Endodermal cell (in vitro differentiated cells): ENCODE measurements around the gene AIPL1. TPM values are rescaled to one million over a fixed set of nuclear protein-coding genes. Genes with fewer than 3 reads are reported as not detected.

Source experiments
- DNase-seq: peaks from one replicate; pipeline ENCODE4 v3.0.0-alpha.2; 2017
- H3K27ac ChIP-seq: 2 replicates; pipeline ENCODE4 v1.5.1; 2013; ENCODE audit warnings: mild to moderate bottlenecking, low read depth, low read length, moderate library complexity
- H3K27me3 ChIP-seq: 2 replicates; pipeline ENCODE4 v1.6.1; 2013; ENCODE audit warnings: mild to moderate bottlenecking, low read length, moderate library complexity; ENCODE audit not compliant: insufficient read depth, control insufficient read depth, poor library complexity, severe bottlenecking
- H3K36me3 ChIP-seq: 2 replicates; pipeline ENCODE4 v1.7.0; 2013; ENCODE audit warnings: mild to moderate bottlenecking, low read length, moderate library complexity; ENCODE audit not compliant: control insufficient read depth, insufficient read depth
- H3K4me1 ChIP-seq: one replicate; pipeline ENCODE4 v1.7.0; 2013; ENCODE audit warnings: low read length; ENCODE audit not compliant: control insufficient read depth, insufficient read depth
- H3K4me3 ChIP-seq: 2 replicates; pipeline ENCODE4 v1.5.1; 2013; ENCODE audit warnings: mild to moderate bottlenecking, low read length, moderate library complexity
- H3K9ac ChIP-seq: 2 replicates; pipeline ENCODE4 v1.6.1; 2013; ENCODE audit warnings: mild to moderate bottlenecking, low read length, moderate library complexity; ENCODE audit not compliant: poor library complexity, severe bottlenecking; ENCODE audit errors: extremely low read depth
- H3K9me3 ChIP-seq: 2 replicates; pipeline ENCODE4 v1.6.1; 2013; ENCODE audit warnings: mild to moderate bottlenecking, low read length, moderate library complexity; ENCODE audit not compliant: control insufficient read depth
- H3K27ac Mint-ChIP-seq: 2 replicates; pipeline ENCODE4 v1.8.0; 2020; ENCODE audit warnings: mixed read lengths
- H3K27me3 Mint-ChIP-seq: 2 replicates; pipeline ENCODE4 v1.8.0; 2021; ENCODE audit warnings: mild to moderate bottlenecking, mixed read lengths; ENCODE audit not compliant: insufficient read depth
- H3K36me3 Mint-ChIP-seq: 2 replicates; pipeline ENCODE4 v1.8.0; 2020; ENCODE audit warnings: low read depth, mixed read lengths
- H3K4me1 Mint-ChIP-seq: 2 replicates; pipeline ENCODE4 v1.8.0; 2020; ENCODE audit warnings: mixed read lengths
- H3K4me3 Mint-ChIP-seq: 2 replicates; pipeline ENCODE4 v1.8.0; 2020; ENCODE audit warnings: mild to moderate bottlenecking, moderate library complexity, mixed read lengths
- H3K9me3 Mint-ChIP-seq: 2 replicates; pipeline ENCODE4 v1.8.0; 2020; ENCODE audit warnings: mild to moderate bottlenecking, mixed read lengths
- WGBS, 2 experiments: methylation state at CpG; one replicate each; pipeline versions ENCODE4 v1.1.5 to v1.1.7; 2013; ENCODE audit warnings: missing lambda C conversion rate in 2 of 2, mixed read lengths in 1 of 2; ENCODE audit not compliant: insufficient coverage in 1 of 2, insufficient read length in 1 of 2; 5-methylcytosine and 5-hydroxymethylcytosine counted together
- total RNA-seq, 2 donors: library from RNA; stranded (reverse); fragmentation: NEBNext Ultra II Directional in 1 of 2; extraction: Animal tissue kit (Norgen Biotek cat#: 25700) in 1 of 2; gene quantifications; 2 replicates in 1 of 2; 3 replicates in 1 of 2; pipeline ENCODE4 v1.2.1, GENCODE V29; 2021
- TF ChIP-seq, protein P1 (sequence below): fragments of 200-600 bp; sonication (generic); conservative IDR thresholded peaks from 2 replicates; pipeline ENCODE4 v1.5.0; 2021; ENCODE audit warnings: antibody characterized with exemption, mild to moderate bottlenecking

AIPL1 gene
- total RNA-seq, 2 donors from 2014 or later: not detected

DNA sequence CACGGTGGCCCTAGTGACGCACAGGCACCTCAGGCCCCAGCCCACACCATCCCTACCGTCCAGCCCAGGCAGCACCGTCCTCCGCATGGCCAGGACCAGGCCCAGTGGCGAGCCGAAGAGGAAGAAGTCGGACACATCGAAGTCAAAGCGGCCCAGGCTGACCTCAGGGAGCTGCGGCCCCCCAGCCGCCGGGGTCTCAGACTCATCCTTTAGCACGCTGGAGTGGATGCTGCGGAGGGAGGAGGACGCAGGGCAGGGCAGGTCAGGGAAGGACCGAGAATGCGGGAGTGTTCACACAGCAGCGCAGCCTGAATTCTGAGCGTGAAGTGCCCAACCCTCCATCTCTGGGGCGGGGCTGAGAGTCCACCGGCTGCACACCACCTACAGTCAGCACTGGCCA, 39.5 kb upstream of the AIPL1 start:
- WGBS, 2 experiments: 95 to 96% methylated on average over 16 to 22 of the region's 22 CpGs
- Mint-ChIP-seq H3K9me3 (no peaks in the 10 kb centered on the region), H3K27me3 (no peaks in the 10 kb centered on the region), H3K27ac (no peak overlapping the region), H3K4me1 (peaks cover 20% of the 10 kb centered on the region), H3K4me3 (no peak overlapping the region), H3K36me3 (no peaks in the 10 kb centered on the region)
- H3K4me1 ChIP-seq: peaks cover 6% of the 10 kb centered on the region
- H3K27me3 ChIP-seq: no peaks in the 10 kb centered on the region
- no peaks in the 10 kb centered on the region for H3K9me3 ChIP-seq
- no peak overlapping the region for H3K4me3 ChIP-seq
- H3K9ac ChIP-seq: no peak overlapping the region
- no peak overlapping the region for H3K27ac ChIP-seq
- TF ChIP-seq, protein P1, sequence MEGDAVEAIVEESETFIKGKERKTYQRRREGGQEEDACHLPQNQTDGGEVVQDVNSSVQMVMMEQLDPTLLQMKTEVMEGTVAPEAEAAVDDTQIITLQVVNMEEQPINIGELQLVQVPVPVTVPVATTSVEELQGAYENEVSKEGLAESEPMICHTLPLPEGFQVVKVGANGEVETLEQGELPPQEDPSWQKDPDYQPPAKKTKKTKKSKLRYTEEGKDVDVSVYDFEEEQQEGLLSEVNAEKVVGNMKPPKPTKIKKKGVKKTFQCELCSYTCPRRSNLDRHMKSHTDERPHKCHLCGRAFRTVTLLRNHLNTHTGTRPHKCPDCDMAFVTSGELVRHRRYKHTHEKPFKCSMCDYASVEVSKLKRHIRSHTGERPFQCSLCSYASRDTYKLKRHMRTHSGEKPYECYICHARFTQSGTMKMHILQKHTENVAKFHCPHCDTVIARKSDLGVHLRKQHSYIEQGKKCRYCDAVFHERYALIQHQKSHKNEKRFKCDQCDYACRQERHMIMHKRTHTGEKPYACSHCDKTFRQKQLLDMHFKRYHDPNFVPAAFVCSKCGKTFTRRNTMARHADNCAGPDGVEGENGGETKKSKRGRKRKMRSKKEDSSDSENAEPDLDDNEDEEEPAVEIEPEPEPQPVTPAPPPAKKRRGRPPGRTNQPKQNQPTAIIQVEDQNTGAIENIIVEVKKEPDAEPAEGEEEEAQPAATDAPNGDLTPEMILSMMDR: no peak
- no peaks in the 10 kb centered on the region for H3K36me3 ChIP-seq
- DNase-seq: no peak

DNA sequence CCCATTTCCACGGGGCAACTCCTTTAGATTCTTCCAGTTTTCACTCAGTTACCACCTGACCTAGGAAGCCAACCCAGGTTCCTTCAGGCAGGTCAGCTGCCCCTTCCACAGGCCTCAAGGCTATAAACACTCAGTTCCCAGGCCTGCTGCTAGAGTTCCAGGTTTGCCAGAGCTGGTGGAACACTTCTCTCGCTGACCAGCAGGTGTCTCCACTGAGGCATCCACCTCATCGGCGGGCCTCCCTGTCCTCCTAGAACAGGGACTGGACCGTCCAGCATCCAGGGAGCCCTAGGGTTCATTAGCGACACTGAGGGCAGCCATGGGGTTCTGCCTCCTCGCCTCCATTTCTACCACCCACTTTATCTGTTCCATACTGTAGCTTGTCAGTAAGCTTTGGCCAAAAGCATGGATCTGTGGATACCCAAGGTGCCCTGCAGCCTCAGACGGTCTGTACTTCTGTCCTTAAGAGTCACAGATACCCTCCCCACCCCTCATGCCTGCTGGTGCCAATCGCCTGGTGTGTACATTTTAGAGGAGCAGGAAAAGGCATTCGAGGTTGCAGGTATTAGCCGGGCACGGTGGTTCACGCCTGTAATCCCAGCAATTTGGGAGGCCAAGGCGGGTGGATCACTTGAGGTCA, 38.3 kb upstream of the AIPL1 start:
- Histone ChIP-seq H3K36me3 (no peaks in the 10 kb centered on the region), H3K4me3 (no peak overlapping the region), H3K4me1 (peaks cover 6% of the 10 kb centered on the region), H3K27me3 (no peaks in the 10 kb centered on the region), H3K9me3 (no peaks in the 10 kb centered on the region), H3K27ac (no peak overlapping the region), H3K9ac (no peak overlapping the region)
- no peaks in the 10 kb centered on the region for H3K27me3 Mint-ChIP-seq
- peaks cover 19% of the 10 kb centered on the region for H3K4me1 Mint-ChIP-seq
- no peaks in the 10 kb centered on the region for H3K36me3 Mint-ChIP-seq
- peak; percentile 98 for DNase-seq
- 51 to 57% methylated on average over 12 to 14 of the region's 14 CpGs for WGBS, 2 experiments
- no peaks in the 10 kb centered on the region for H3K9me3 Mint-ChIP-seq
- H3K27ac Mint-ChIP-seq: no peak overlapping the region
- no peak overlapping the region for H3K4me3 Mint-ChIP-seq
- TF ChIP-seq, protein P1: peak; percentile 96

DNA sequence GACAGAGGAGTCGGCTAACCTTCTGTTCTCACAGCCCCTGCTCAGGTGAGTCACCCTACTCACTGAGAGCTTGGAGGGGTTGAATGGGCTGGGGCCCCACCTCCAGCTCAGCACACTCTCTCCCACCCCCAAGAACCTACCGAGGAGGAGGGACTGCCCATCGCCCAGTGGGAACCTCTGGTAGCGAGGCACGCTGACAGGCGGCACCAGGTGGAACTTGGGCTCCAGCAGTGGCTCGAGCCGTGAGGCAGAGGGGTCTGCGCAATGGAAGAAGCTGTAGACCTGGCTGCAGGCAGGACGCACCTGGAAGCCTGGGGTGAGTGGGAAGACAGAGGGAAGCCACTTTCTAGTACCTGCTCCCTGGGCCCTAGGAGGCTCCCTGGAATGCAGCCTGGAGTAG, 37.6 kb upstream of the AIPL1 start:
- Mint-ChIP-seq H3K9me3 (no peaks in the 10 kb centered on the region), H3K4me3 (no peak overlapping the region), H3K36me3 (no peaks in the 10 kb centered on the region), H3K4me1 (peaks cover 19% of the 10 kb centered on the region), H3K27ac (no peak overlapping the region), H3K27me3 (no peaks in the 10 kb centered on the region)
- peak; percentile 66 for DNase-seq
- Histone ChIP-seq H3K9me3 (no peaks in the 10 kb centered on the region), H3K4me3 (no peak overlapping the region), H3K36me3 (no peaks in the 10 kb centered on the region), H3K4me1 (peaks cover 6% of the 10 kb centered on the region), H3K27ac (no peak overlapping the region), H3K9ac (no peak overlapping the region), H3K27me3 (no peaks in the 10 kb centered on the region)
- TF ChIP-seq, protein P1: no peak
- WGBS, 2 experiments: 88 to 93% methylated on average over 10 of the region's 10 CpGs
